Mesendoderm (in vitro differentiated cells): Measurements from ENCODE around the gene SNHG17.
A peak's percentile ranks its signal among the peaks of the same experiment; 100 is the strongest.
"Not testable (repeated sequence)": the region's sequence is repeated elsewhere in the genome, so short reads cannot be mapped to it uniquely, and the experiment has no call there.

Experiments used
- DNase-seq: peaks from one replicate; pipeline ENCODE4 v3.0.0; 2013
- H2AK5ac ChIP-seq: 2 replicates; pipeline ENCODE4 v1.6.1; 2013; ENCODE audit warnings: low read length, inconsistent platforms
- H2BK120ac ChIP-seq: 2 replicates; pipeline ENCODE4 v1.6.1; 2013; ENCODE audit warnings: low read depth, mild to moderate bottlenecking, low read length, moderate library complexity, mixed read lengths
- H2BK15ac ChIP-seq: replicated peaks from 2 replicates; pipeline ENCODE4 v1.6.1; 2013; ENCODE audit warnings: low read depth, mild to moderate bottlenecking, moderate library complexity
- H2BK5ac ChIP-seq: 2 replicates; pipeline ENCODE4 v1.6.1; 2013; ENCODE audit warnings: low read length, inconsistent platforms
- H3K18ac ChIP-seq: 2 replicates; pipeline ENCODE4 v1.6.1; 2013; ENCODE audit warnings: mild to moderate bottlenecking, low read length, mixed read lengths
- H3K23ac ChIP-seq: one replicate; pipeline ENCODE4 v1.6.1; 2013; ENCODE audit warnings: low read length
- H3K27ac ChIP-seq: 2 replicates; pipeline ENCODE4 v1.5.1; 2013; ENCODE audit warnings: low read depth, mild to moderate bottlenecking, inconsistent platforms, low read length, moderate library complexity
- H3K27me3 ChIP-seq: 2 replicates; pipeline ENCODE4 v1.6.1; 2013; ENCODE audit warnings: low read length, control low read depth, mild to moderate bottlenecking, inconsistent platforms; ENCODE audit not compliant: insufficient read depth, poor library complexity
- H3K36me3 ChIP-seq: 2 replicates; pipeline ENCODE4 v1.6.1; 2013; ENCODE audit warnings: low read length, inconsistent platforms; ENCODE audit not compliant: control insufficient read depth, insufficient read depth
- H3K4ac ChIP-seq: one replicate; pipeline ENCODE4 v1.6.1; 2013; ENCODE audit warnings: low read depth, mild to moderate bottlenecking, low read length, moderate library complexity
- H3K4me1 ChIP-seq: 2 replicates; pipeline ENCODE4 v1.6.1; 2013; ENCODE audit warnings: low read depth, low read length, inconsistent platforms; ENCODE audit not compliant: control insufficient read depth
- H3K4me2 ChIP-seq: 2 replicates; pipeline ENCODE4 v1.6.1; 2013; ENCODE audit warnings: low read length
- H3K4me3 ChIP-seq: 2 replicates; pipeline ENCODE4 v1.5.1; 2013; ENCODE audit warnings: mild to moderate bottlenecking, low read length
- H3K56ac ChIP-seq: one replicate; pipeline ENCODE4 v1.6.1; 2013; ENCODE audit warnings: low read length
- H3K79me1 ChIP-seq: 2 replicates; pipeline ENCODE4 v1.6.1; 2013; ENCODE audit warnings: low read length, inconsistent platforms
- H3K79me2 ChIP-seq: 2 replicates; pipeline ENCODE4 v1.6.1; 2013; ENCODE audit warnings: mild to moderate bottlenecking, low read length; ENCODE audit not compliant: control insufficient read depth, insufficient read depth
- H3K9ac ChIP-seq: 2 replicates; pipeline ENCODE4 v1.6.1; 2013; ENCODE audit warnings: low read length, inconsistent platforms
- H4K5ac ChIP-seq: one replicate; pipeline ENCODE4 v1.6.1; 2013; ENCODE audit warnings: low read length
- H4K8ac ChIP-seq: one replicate; pipeline ENCODE4 v1.6.1; 2013; ENCODE audit warnings: low read depth, mild to moderate bottlenecking, control low read depth, low read length, moderate library complexity
- WGBS: extraction: QIAGEN DNeasy Blood & Tissue Kit; methylation state at CpG from one replicate; pipeline ENCODE4 v1.1.7; 2013; ENCODE audit warnings: low lambda C conversion rate, missing lambda C conversion rate; ENCODE audit not compliant: insufficient coverage; ENCODE audit errors: extremely low coverage; 5-methylcytosine and 5-hydroxymethylcytosine counted together

SNHG17 gene

GRCh38 chr20:38446441-38447209 lies 11.5 kb upstream of the SNHG17 start:
- H3K4ac ChIP-seq, result peak overlapping the region; percentile 92
- peak overlapping the region; percentile 29 for H4K8ac ChIP-seq
- H3K36me3 ChIP-seq, result peaks cover 3% of the 10 kb centered on the region
- peaks cover 7% of the 10 kb centered on the region for H3K4me1 ChIP-seq
- no peaks in the 10 kb centered on the region for H3K27me3 ChIP-seq
- peak overlapping the region; percentile 64 for H3K18ac ChIP-seq
- peak overlapping the region; percentile 85 for H3K23ac ChIP-seq
- H3K27ac ChIP-seq, result no peak overlapping the region
- WGBS, result no CpG with 5 or more reads among the region's 56 CpGs
- peak overlapping the region; percentile 49 for H3K4me2 ChIP-seq
- peak overlapping the region; percentile 39 for H2AK5ac ChIP-seq
- H3K4me3 ChIP-seq, result peak overlapping the region; percentile 86
- H4K5ac ChIP-seq, result no peak overlapping the region
- peak; percentile 95 for DNase-seq
- H3K56ac ChIP-seq, result peak overlapping the region; percentile 82
- no peak overlapping the region for H2BK120ac ChIP-seq
- H3K79me2 ChIP-seq, result peaks cover 3% of the 10 kb centered on the region
- H3K79me1 ChIP-seq, result peaks cover 9% of the 10 kb centered on the region
- no peak overlapping the region for H2BK15ac ChIP-seq
- H3K9ac ChIP-seq, result peak overlapping the region; percentile 77
- peak overlapping the region; percentile 62 for H2BK5ac ChIP-seq

GRCh38 chr20:38445901-38446425 lies 10.8 kb upstream of the SNHG17 start:
- Histone ChIP-seq H3K4me1 (peaks cover 7% of the 10 kb centered on the region), H3K23ac (no peak overlapping the region), H3K4me3 (no peak overlapping the region), H4K5ac (peak overlapping the region; percentile 49), H3K27ac (no peak overlapping the region), H2BK5ac (no peak overlapping the region), H3K18ac (no peak overlapping the region), H3K79me2 (peaks cover 3% of the 10 kb centered on the region), H3K36me3 (peaks cover 3% of the 10 kb centered on the region), H2BK120ac (no peak overlapping the region), H3K56ac (no peak overlapping the region), H3K9ac (no peak overlapping the region), H4K8ac (no peak overlapping the region), H3K79me1 (peaks cover 9% of the 10 kb centered on the region), H2BK15ac (no peak overlapping the region), H3K4me2 (no peak overlapping the region), H3K4ac (no peak overlapping the region), H3K27me3 (no peaks in the 10 kb centered on the region), H2AK5ac (no peak overlapping the region)
- DNase-seq, result no peak
- WGBS, result no CpG with 5 or more reads among the region's 6 CpGs

GRCh38 chr20:38445381-38445796 lies 10.3 kb upstream of the SNHG17 start:
- no CpG with 5 or more reads among the region's 3 CpGs for WGBS
- DNase-seq, result no peak

GRCh38 chr20:38441916-38442315 lies 6.8 kb upstream of the SNHG17 start:
- H3K27ac ChIP-seq, result no peak overlapping the region
- WGBS, result no CpG with 5 or more reads among the region's 9 CpGs

More at GRCh38 chr20:38445381-38445796, 10.3 kb upstream of the SNHG17 start:
- no peak overlapping the region for H3K23ac ChIP-seq
- peak overlapping the region; percentile 25 for H3K56ac ChIP-seq
- H3K4me2 ChIP-seq, result no peak overlapping the region
- peaks cover 7% of the 10 kb centered on the region for H3K4me1 ChIP-seq
- H3K9ac ChIP-seq, result no peak overlapping the region
- no peak overlapping the region for H2AK5ac ChIP-seq
- H3K79me2 ChIP-seq, result peaks cover 3% of the 10 kb centered on the region
- H3K4ac ChIP-seq, result no peak overlapping the region
- H3K27me3 ChIP-seq, result no peaks in the 10 kb centered on the region
- no peak overlapping the region for H4K5ac ChIP-seq
- no peak overlapping the region for H3K27ac ChIP-seq
- H3K36me3 ChIP-seq, result peaks cover under 1% of the 10 kb centered on the region
- no peak overlapping the region for H3K4me3 ChIP-seq
- H2BK15ac ChIP-seq, result no peak overlapping the region
- H2BK120ac ChIP-seq, result no peak overlapping the region
- H3K18ac ChIP-seq, result no peak overlapping the region
- no peak overlapping the region for H2BK5ac ChIP-seq
- no peak overlapping the region for H4K8ac ChIP-seq
- H3K79me1 ChIP-seq, result peaks cover 9% of the 10 kb centered on the region

GRCh38 chr20:38441110-38441509 lies 6.0 kb upstream of the SNHG17 start:
- H2AK5ac ChIP-seq, H3K56ac ChIP-seq, H4K8ac ChIP-seq, H3K4ac ChIP-seq, H3K9ac ChIP-seq, H2BK15ac ChIP-seq, H3K27ac ChIP-seq, H4K5ac ChIP-seq, H3K4me3 ChIP-seq, H3K23ac ChIP-seq, H3K4me2 ChIP-seq, H3K79me1 ChIP-seq, H2BK120ac ChIP-seq, H3K4me1 ChIP-seq, DNase-seq, H3K18ac ChIP-seq, H2BK5ac ChIP-seq, H3K27me3 ChIP-seq, H3K79me2 ChIP-seq, H3K36me3 ChIP-seq: not testable (repeated sequence)
- whole genome bisulfite sequencing, result no CpG with 5 or more reads among the region's 8 CpGs

More at GRCh38 chr20:38441916-38442315, 6.8 kb upstream of the SNHG17 start:
- no peaks in the 10 kb centered on the region for H3K36me3 ChIP-seq
- H4K5ac ChIP-seq, result no peak overlapping the region
- peak overlapping the region; percentile 34 for H3K56ac ChIP-seq
- H2AK5ac ChIP-seq, result no peak overlapping the region
- no peak overlapping the region for H2BK120ac ChIP-seq
- no peak overlapping the region for H2BK5ac ChIP-seq
- H3K4ac ChIP-seq, result no peak overlapping the region
- no peaks in the 10 kb centered on the region for H3K4me1 ChIP-seq
- H3K27me3 ChIP-seq, result no peaks in the 10 kb centered on the region
- no peak overlapping the region for H3K4me2 ChIP-seq
- no peak for DNase-seq
- H3K79me1 ChIP-seq, result no peaks in the 10 kb centered on the region
- no peak overlapping the region for H4K8ac ChIP-seq
- no peak overlapping the region for H2BK15ac ChIP-seq
- no peak overlapping the region for H3K18ac ChIP-seq
- H3K4me3 ChIP-seq, result no peak overlapping the region
- H3K9ac ChIP-seq, result no peak overlapping the region
- H3K79me2 ChIP-seq, result peaks cover under 1% of the 10 kb centered on the region
- H3K23ac ChIP-seq, result no peak overlapping the region
